ENCODE measurements around the gene NME3.

DNA sequence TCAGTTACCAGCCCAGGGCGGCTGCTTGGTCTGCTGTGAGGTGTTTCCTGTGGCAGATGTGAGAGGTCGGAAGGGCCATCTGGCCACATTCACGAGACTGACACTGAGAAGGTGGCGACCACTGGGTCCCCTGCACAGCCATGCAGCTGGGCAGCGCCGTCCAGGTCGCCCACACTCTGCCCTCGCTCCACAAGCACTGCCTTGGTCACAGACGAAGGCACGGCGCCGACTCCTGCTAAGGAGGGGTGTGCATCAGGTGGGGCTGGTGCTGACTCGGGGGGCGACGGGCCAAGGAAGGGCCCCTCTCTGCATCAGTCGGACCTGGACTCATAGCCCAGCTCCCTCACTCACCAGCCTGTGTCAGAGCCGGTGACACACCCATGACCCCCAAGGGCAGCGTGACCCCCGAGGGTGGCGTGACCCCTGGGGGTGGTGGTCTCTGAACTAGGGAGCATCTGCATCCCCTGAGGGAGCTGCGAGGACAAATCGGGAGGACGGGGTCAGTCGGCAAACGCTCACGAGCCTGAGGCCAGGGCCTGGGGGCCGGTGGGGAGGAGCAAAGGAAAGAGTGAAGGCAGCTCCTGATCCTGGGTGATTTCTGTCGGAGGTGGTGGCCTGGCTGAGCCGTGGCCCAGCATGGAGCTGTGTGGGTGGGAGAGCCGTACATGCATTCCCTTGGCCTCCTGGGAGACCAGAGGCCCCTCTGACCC, 30.4 kb downstream of the NME3 start:
- TF ChIP-seq, protein P1, sequence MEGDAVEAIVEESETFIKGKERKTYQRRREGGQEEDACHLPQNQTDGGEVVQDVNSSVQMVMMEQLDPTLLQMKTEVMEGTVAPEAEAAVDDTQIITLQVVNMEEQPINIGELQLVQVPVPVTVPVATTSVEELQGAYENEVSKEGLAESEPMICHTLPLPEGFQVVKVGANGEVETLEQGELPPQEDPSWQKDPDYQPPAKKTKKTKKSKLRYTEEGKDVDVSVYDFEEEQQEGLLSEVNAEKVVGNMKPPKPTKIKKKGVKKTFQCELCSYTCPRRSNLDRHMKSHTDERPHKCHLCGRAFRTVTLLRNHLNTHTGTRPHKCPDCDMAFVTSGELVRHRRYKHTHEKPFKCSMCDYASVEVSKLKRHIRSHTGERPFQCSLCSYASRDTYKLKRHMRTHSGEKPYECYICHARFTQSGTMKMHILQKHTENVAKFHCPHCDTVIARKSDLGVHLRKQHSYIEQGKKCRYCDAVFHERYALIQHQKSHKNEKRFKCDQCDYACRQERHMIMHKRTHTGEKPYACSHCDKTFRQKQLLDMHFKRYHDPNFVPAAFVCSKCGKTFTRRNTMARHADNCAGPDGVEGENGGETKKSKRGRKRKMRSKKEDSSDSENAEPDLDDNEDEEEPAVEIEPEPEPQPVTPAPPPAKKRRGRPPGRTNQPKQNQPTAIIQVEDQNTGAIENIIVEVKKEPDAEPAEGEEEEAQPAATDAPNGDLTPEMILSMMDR (CRISPR knock-in tag; IDR thresholded peaks at IDR 0.05): no peak
- no peak for TF ChIP-seq PLSCR1 (CRISPR knock-in tag; IDR thresholded peaks at IDR 0.05; ENCODE audit: borderline replicate concordance)
- no peak for TF ChIP-seq CHD4 (IDR thresholded peaks at IDR 0.05; ENCODE audit: borderline replicate concordance, low read length)
- TF ChIP-seq PRDM4 (CRISPR knock-in tag; IDR thresholded peaks at IDR 0.05; ENCODE audit: borderline replicate concordance): no peak
- TF ChIP-seq NR2F1 (CRISPR knock-in tag; IDR thresholded peaks at IDR 0.05): no peak
- no peak for TF ChIP-seq CREB1 (IDR thresholded peaks at IDR 0.05)
- TF ChIP-seq CREB1 (CRISPR knock-in tag; IDR thresholded peaks at IDR 0.05): no peak
- no peak for TF ChIP-seq ZNF652 (CRISPR knock-in tag; IDR thresholded peaks at IDR 0.05; ENCODE audit: borderline replicate concordance, low read depth)
- TF ChIP-seq HNF1B (CRISPR knock-in tag; IDR thresholded peaks at IDR 0.05): no peak
- TF ChIP-seq, protein P2, sequence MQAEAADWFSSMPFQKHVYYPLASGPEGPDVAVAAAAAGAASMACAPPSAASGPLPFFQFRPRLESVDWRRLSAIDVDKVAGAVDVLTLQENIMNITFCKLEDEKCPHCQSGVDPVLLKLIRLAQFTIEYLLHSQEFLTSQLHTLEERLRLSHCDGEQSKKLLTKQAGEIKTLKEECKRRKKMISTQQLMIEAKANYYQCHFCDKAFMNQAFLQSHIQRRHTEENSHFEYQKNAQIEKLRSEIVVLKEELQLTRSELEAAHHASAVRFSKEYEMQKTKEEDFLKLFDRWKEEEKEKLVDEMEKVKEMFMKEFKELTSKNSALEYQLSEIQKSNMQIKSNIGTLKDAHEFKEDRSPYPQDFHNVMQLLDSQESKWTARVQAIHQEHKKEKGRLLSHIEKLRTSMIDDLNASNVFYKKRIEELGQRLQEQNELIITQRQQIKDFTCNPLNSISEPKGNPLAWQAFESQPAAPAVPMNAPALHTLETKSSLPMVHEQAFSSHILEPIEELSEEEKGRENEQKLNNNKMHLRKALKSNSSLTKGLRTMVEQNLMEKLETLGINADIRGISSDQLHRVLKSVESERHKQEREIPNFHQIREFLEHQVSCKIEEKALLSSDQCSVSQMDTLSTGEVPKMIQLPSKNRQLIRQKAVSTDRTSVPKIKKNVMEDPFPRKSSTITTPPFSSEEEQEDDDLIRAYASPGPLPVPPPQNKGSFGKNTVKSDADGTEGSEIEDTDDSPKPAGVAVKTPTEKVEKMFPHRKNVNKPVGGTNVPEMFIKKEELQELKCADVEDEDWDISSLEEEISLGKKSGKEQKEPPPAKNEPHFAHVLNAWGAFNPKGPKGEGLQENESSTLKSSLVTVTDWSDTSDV (CRISPR knock-in tag; IDR thresholded peaks at IDR 0.05): no peak

All from HepG2 (cell line).